Measurements from ENCODE around the gene AKAP4. TPM values are rescaled to one million over a fixed set of nuclear protein-coding genes. Genes with fewer than 3 reads are reported as not detected.

The AKAP4 gene
- total RNA-seq: not detected in 2 replicates

GRCh38 chrX:50200907-50201306 lies at the start of gene AKAP4:
Gene AKAP4, minus strand, starts transcription at chrX:50201007. Its CDS starts 118 bp downstream, at chrX:50200889.

GRCh38 chrX:50204364-50204899 lies 3.6 kb upstream of the AKAP4 start, which contains the start of gene CCNB3:
Gene CCNB3, plus strand, starts transcription at chrX:50204765. Its CDS starts 80,399 bp downstream, at chrX:50285164.

Small RNA genes within 50 kb of the gene (small RNA-seq; reads per million reads assigned to genes)
- gene PYY3: not detected
- gene RF00019: not detected

Other genes starting within 250 kb of the AKAP4 start
- 4.5 and 4.7 TPM in 2 replicates for gene CCNB3, start 3.8 kb upstream of the AKAP4 start, total RNA-seq